HG02588 (cell line): ENCODE data around the gene L2HGDH.
"Not testable (repeated sequence)": the region's sequence is repeated elsewhere in the genome, so short reads cannot be mapped to it uniquely, and the experiment has no call there.

ENCODE experiments used
- ATAC-seq: cut with Tn5 transposase; IDR thresholded peaks from one replicate; pipeline ENCODE4 v1.9.1; 2021; ENCODE audit warnings: mild to moderate bottlenecking, moderate library complexity; ENCODE audit not compliant: unreplicated experiment

The L2HGDH gene

DNA sequence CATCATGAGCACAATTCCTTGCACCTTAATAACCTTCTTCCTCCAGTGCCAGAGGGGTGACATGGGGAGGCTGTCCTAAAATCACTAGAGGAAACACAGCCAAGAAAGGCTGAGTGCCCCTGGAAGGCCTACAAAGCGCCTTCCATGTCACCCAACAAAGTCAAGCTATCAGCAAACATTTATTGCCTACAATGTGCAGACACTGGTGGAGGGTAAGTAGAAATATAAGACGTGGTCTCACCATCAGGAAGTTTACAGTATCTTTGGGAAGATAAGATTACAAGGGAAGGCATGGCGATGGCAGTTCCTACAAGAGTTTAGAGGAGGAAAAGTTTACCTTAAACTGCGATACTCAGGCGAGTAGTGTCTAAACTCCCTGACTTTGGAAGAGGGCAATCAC is 28.0 kb upstream of the L2HGDH start:
- ATAC-seq: no peak

DNA sequence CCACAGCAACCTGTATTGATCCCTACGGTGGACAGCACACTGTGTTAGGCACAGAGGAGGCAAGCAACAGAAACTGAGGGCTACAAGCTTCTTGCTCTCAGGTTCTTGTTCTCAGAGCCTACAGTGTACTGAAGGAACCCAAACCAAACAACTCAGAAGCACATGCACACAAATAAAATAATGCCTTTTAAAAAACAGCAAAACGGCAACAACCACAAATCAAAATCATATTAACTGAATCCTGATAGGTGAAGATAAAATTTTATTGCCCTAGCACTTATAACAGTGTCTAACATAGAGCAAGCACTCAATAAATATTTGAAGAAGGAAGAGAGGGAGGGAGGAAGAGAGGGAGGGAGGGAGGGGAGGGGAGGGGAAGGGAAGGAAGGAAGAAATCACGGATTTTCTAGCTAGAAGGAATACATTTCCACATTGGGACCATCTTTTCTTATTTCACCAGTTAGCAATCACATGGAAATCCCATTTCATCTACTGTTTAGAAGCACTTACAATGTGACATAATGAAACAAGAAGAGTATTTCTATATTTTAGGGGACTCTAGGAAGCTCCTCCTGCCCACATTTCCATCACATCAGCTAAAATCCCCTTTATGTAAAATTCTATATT is 27.3 kb upstream of the L2HGDH start:
- ATAC-seq: no peak

DNA sequence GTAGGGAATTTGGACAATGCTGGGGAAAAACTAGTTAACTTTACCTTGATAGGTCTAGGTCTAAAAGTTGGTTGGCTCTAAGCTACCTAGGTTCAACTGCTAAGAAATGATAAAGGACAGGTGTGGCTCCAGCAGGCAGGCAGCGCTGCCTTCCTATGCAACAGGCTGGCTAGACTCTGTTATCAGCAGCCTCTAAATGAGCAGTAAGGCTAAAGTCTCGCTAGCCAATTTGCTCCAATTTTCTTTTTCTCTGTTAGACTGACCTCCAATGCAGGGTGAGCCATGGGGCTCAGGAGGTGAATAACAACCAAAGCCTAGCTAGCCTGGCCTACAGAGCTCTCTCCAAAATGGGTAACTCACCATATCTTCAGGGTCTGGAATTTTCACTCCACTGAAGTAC is 26.6 kb upstream of the L2HGDH start:
- ATAC-seq: no peak

GRCh38 chr14:50335989-50336824 is 24.2 kb upstream of the L2HGDH start:
- no peak for ATAC-seq

DNA sequence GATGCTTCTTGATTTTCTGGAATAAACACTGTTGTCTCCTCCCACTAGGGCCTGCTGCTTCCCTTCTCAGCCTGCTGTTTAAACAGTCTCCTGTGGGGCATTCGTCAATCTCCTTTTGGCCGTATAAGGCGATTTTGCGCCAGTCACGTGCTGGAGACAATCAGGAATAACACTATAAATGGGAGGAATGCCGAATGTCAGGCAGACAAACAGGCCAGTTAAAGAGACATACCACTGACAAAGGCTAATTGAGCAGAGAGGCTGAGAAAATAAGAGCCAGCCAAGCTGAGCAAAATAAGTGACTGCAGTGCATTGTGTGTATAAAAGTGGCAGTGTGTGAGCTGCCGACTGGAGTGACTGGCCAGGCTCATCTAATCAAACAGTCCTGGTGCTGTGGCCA is 23.4 kb upstream of the L2HGDH start:
- ATAC-seq: no peak

DNA sequence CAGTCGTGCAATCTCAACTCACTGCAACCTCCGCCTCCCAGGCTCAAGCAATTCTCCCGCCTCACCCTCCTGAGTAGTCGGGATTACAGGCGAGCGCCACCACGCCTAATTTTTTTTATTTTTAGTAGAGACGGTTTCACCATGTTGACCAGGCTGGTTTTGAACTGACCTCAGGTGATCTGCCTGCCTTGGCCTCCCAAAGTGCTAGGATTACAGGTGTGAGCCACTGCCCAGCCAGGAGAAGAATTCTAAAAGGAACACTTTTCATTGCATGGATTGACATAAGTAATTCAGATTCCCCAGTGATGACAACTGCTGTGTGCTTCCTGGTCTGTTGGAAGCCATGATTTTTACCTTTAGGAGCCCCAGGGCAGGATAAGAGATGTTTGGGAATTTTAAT is 22.2 kb upstream of the L2HGDH start:
- no peak for ATAC-seq

DNA sequence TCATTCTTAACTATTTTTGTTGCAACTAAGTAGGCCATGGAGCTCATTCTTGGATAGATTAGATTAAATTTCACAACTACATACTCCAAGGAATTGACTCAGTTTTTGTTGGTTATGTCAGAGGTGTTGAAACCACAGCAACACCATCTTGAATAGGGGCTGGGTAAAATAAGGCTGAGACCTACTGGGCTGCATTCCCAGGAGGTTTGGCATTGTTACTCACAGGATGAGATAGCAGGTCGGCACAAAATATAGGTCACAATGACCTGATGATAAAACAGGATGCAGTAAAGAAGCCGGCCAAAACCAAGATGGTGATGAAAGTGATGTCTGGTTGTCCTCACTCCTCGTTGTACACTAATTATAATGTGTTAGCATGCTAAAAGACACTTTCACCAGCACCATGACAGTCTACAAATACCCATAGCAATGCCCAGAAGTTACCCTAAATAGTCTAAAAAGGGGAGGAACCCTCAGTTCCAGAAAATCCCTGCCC is 21.0 kb upstream of the L2HGDH start:
- ATAC-seq: no peak

DNA sequence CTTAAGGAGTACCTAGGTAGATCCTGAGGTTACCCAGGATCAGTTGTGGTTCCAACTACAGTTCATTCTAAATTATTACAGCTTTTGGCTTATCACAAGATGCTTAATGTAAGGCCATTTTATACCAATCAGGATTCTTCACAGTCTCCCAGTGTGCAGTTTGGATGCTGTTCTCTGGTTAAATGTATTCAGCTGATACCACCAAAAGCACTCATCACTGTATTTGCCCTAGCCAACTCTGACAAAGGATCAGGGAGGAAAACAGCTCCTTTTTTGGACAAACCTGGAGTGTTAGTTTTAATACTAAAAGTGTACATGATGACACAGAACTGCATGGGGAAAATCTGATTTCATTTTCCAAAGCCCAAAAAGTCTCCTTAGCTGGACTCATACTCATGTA is 19.6 kb upstream of the L2HGDH start:
- ATAC-seq: no peak

GRCh38 chr14:50321009-50321660 is 9.1 kb upstream of the L2HGDH start:
- peak; percentile 87 for ATAC-seq

GRCh38 chr14:50320283-50320682 is 8.3 kb upstream of the L2HGDH start:
- no peak for ATAC-seq

GRCh38 chr14:50319721-50320120 is 7.7 kb upstream of the L2HGDH start:
- no peak for ATAC-seq

DNA sequence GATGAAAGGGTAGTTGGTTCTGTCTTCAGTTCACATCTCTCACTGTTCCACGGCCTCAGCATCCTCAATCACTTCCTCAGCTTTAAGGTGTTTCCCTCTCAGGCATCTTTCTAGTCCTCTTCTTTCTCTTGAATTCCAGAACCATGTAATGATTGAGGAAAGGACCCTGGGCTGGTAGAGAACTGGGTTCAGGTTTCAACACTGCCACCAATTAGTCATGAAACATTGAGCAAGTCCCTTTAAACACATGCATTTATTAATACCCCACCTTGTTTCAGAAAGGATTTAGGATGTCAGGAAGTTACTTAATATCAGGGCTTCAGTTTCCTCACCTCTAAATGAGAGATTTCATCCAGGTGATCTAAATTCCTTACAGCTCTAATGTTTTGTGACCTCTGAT is 7.3 kb upstream of the L2HGDH start:
- ATAC-seq: no peak

GRCh38 chr14:50318031-50318626 is 6.1 kb upstream of the L2HGDH start:
- ATAC-seq: no peak

- ATAC-seq: not testable (repeated sequence)
Observed at GRCh38 chr14:50314098-50314497, 2.1 kb upstream of the L2HGDH start.

DNA sequence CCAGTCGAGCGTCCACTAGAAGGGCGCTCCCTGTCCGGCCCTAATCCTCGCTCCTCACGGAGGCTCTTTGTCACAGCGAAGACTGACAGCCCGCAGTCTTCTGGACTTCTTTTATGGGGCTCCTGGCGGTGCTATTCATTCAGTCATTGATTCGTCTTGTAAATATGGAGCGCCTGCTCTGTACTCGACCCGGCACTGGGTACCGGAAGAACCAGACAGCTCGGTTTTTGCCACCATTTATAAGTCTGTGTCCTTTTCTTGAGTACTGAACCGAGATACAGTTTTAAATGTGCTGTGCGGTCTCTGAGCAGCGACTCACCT is 665 bp upstream of the L2HGDH start:
- ATAC-seq: no peak

DNA sequence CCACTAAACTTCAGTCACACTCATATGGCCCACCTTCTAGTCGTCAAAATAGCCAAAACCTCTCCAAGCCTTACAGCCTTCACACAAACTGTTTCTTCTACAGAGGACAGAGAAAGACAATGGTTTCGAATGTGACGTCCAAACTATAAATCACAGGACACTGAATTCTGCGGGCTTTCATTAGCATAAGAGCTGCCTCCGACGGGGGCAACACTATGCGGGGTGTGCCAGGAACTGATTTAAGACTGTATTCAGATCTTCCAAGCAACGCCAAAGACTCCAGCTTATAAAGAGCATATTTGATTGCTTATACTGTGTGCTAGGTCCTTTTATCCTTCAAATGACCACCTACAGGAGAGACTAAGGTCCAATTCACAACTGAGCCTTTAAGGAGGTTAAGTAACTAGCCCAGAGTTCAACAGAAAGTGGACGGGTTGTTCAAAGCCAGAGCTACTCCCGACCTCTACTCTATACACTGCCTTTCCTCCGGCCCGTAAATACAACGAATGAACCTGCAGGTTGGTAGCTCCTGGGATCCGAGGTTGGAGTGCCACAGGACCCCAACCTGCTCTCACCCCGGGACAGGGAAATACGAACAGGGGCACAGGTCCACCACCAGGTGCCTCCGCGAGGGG is 575 bp downstream of the L2HGDH start:
- ATAC-seq: no peak

DNA sequence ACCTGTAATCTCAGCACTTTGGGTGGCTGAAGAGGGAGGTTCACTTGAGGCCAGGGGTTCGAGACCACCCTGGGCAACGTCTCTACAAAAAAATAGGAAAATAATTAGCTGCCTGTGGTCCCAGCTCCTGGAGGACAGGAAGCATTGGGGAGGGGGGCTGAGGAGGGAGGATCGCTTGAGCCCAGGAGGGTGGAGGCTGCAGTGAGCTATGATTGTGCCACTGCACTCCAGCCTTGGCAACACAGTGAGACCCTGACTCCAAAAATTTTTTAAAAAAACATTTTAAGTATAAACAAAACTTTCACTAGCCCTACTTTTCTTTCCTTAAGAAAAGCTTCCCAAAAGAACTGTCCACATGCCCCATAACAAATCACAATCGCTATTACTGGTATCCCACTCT is 1.6 kb downstream of the L2HGDH start:
- ATAC-seq: no peak

GRCh38 chr14:50308363-50308915 is 3.6 kb downstream of the L2HGDH start:
- no peak for ATAC-seq

- ATAC-seq: no peak
Observed at GRCh38 chr14:50303744-50304471, 8.1 kb downstream of the L2HGDH start.

DNA sequence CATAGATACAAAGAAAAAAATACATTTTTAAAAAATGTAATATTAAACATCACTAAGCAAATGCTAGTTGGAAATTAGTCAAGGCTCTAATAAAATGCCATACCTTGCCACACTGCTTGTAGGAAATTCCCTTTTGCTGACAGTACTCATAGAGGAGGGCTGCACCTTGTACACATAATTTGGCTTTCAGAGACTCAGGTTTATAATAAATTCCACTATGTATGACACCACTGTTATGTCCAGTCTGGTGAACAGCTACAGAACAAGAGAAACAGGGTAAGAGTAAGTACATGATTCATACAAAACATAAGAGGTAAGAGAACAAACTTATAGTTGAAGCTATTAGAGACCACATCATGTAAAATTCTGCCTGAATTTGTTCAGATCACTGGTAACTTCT is 10.1 kb downstream of the L2HGDH start:
- ATAC-seq: no peak
